ENCODE results near the gene HAUS5.
"Not testable (repeated sequence)": the region's sequence is repeated elsewhere in the genome, so short reads cannot be mapped to it uniquely, and the experiment has no call there.

The HAUS5 gene

DNA sequence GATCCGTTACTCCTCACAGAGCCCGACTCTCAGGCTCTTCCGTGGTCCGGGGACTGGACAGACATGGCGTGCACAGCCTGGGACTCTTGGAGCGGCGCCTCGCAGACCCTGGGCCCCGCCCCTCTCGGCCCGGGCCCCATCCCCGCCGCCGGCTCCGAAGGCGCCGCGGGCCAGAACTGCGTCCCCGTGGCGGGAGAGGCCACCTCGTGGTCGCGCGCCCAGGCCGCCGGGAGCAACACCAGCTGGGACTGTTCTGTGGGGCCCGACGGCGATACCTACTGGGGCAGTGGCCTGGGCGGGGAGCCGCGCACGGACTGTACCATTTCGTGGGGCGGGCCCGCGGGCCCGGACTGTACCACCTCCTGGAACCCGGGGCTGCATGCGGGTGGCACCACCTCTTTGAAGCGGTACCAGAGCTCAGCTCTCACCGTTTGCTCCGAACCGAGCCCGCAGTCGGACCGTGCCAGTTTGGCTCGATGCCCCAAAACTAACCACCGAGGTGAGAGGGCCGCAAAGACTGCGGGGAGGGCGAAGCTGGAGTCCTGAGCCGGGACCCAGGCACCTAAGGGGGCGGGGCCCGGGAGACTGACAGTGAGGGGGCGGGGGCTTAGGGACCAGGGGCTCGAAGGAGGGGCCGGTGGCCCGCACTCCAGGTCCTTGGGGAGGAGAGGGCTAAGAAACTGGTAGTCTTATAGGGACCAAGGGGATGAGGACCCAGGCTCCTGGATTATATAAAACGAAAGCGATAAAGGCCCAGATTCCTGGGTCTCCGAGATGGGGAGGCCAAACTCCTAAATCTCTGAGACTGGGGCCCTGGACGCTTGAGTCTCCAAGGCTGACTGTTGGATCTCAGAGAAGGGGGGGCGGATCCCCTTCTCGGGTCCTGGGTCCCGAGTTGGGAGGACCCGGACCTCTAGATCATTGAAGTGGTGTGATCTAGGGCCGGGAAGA is 31.0 kb downstream of the HAUS5 start:
- DNase-seq = peak; percentile 75

GRCh38 chr19:35644206-35644986 is 31.9 kb downstream of the HAUS5 start:
- DNase-seq = peak; percentile 93

GRCh38 chr19:35644987-35645679 is 32.6 kb downstream of the HAUS5 start:
- DNase-seq = peak; percentile 70

- no peak for DNase-seq
Measured at GRCh38 chr19:35645680-35646511, 33.4 kb downstream of the HAUS5 start.

GRCh38 chr19:35648017-35648961 is 35.8 kb downstream of the HAUS5 start, which contains the start of gene COX6B1:
Gene COX6B1, plus strand, starts transcription at chr19:35648323. Its CDS starts 2,921 bp downstream, at chr19:35651244.
- peak; percentile 94 for DNase-seq

DNA sequence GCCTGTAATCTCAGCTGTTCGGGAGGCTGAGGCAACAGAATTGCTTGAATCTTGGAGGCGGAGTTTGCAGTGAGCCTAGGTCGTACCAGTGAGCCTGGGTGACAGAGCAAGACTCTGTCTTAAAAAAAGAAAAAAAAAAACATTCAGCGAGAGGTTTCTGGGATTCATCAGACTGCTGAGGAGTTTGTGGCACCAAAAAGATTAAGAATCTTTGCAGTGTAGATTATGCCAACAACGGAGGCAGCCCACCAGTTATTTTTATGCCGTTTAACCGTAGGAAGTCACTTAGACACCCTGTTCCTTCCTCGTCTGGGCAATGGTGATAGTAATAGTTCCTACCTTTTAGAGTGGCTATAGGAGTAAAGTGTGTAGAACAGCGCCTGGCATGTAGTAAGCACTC is 38.0 kb downstream of the HAUS5 start:
- peak; percentile 16 for DNase-seq

DNA sequence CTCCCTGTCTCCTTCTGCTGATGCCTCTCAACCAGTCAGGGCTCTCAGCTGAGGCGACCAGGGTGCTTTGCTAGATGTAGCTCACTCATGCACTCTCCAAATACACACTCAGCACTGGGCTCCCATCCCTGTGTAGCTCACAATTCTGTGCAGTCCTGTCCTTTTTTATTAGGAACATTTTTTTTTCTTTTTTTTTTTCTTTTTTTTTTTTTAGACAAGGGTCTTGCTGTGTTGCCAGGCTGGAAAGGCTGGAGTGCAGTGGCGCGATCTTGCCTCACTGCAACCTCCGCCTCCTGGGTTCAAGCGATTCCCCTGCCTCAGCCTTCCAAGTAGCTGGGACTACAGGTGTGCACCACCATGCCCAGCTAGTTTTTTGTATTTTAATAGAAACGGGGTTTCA is 42.3 kb downstream of the HAUS5 start:
- not testable (repeated sequence) for DNase-seq

GRCh38 chr19:35655600-35655999 is 43.1 kb downstream of the HAUS5 start:
- no peak for DNase-seq

DNA sequence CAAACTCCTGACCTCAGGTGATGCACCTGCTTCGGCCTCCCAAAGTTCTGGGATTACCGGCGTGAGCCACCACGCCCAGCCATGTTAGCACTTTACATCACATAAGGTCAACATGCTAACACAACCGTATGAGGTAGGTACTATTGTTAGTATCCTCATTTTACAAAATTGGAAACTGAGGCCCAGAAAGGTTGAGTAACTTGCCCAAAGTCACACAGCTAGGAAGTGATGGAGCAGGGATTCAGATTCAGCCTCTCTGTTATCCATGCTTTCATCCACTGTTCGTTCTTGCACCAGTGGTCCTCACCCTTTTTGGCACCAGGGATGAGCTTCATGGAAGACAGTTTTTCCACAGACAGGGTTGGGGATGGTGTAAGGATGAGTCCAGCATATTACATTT is 44.2 kb downstream of the HAUS5 start:
- no peak for DNase-seq

- no peak for DNase-seq
Measured at GRCh38 chr19:35657904-35658700, 45.6 kb downstream of the HAUS5 start.

DNA sequence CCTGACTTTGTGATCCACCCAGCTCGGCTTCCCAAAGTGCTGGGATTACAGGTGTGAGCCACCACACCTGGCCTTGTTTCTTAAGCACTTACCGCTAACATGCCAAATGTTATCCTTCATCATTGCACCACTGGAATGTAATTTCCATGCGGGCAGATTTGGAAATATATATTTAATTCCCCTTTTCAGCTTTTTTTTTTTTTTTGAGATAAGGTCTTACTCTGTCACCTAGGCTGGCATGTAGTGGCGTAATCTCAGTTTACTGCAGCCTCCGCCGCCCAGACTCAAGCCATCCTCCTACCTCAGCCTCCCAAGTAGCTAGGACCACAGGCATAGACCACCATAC is 49.4 kb downstream of the HAUS5 start:
- DNase-seq = no peak

GRCh38 chr19:35663981-35664380 is 51.4 kb downstream of the HAUS5 start:
- no peak for DNase-seq

GRCh38 chr19:35665157-35665556 is 52.6 kb downstream of the HAUS5 start:
- no peak for DNase-seq

DNA sequence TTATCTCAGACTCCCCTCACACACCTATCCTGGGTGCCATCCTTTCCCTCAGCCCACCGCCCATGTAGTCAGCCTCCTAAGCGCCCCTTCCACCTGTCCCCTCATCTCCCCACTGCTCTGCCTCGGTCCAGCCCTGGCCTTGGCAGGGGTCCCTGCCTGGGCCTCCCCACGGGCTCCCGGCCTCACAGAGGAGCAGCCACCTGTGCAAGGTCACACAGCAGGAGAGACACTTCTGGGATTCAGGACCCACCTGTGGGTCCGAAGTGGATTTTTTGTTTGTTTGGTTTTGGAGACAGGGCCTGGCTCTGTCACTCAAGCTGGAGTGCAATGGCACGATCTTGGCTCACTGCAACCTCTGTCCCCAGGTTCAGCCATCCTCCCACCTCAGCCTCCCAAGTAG is 53.1 kb downstream of the HAUS5 start:
- DNase-seq = no peak

GRCh38 chr19:35666251-35666913 is 53.8 kb downstream of the HAUS5 start, which contains the start of gene UPK1A:
Gene UPK1A, plus strand, starts transcription at chr19:35666517. Its CDS starts 296 bp downstream, at chr19:35666813.
- DNase-seq = no peak

- DNase-seq = no peak
Measured at GRCh38 chr19:35669566-35669965, 57.0 kb downstream of the HAUS5 start.

DNA sequence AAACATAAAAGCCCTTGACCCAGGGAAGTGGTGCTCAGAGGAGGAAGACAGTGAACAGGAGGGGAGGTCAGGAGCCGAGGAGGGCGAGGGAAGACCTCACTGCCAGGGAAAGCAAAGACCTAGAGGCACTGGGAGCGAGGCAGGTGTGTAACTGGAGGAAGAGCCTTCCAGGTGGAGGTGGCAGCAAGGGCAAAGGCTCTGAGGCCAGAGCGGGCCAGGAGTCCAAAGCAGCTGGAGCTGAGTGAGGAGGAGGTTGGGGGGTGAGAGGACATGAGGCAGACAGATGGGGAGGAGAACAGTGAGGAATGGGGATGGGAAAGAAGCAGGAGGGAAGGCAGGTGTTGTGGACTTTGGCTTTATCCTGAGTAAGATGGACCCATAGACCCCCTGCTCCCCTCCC is 57.4 kb downstream of the HAUS5 start:
- no peak for DNase-seq

DNA sequence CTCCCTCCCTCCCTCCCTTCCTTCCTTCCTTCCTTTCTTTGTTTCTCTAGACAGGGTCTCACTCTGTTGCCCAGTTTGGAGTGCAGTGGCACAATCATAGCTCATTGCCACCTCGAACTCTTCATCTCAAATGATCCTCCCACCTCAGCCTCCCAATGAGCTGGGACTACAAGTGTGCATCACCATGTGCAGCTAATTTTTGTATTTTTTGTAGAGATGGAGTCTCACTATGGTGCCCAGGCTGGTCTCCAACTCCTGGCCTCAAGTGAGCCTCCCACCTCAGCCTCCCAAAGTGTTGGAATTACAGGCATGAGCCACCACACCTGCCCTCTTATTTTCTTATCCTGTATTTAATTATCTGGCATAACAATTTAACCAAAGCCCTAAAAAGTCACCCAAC is 58.2 kb downstream of the HAUS5 start:
- no peak for DNase-seq

DNA sequence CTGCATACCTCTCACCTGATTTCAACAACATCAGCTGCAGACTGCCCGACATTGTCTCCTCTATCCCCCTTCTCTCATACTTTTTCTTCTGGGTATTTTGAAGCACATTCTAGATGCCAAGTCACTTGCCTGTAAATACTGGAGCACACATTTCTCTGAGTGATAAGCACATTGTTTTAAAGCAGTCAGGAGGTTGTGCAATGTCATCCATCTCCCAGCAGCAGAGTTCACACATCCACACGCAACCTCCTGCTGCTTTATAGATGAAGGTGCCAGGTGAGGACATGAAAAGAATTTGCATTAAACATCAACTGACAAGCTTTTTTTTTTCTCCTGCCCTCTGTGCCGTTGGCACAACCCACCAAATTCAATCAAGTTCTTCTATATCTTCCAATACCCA is 59.3 kb downstream of the HAUS5 start:
- DNase-seq = no peak
